PFSK-1 (cell line): ENCODE data around the gene DST.

Experiments used
- POLR2AphosphoS5 ChIP-seq: IDR thresholded peaks from 2 replicates; pipeline ENCODE4 v1.6.1; 2012; ENCODE audit warnings: low read depth, mild to moderate bottlenecking, control low read depth, low read length, moderate library complexity
- REST ChIP-seq, 2 experiments: IDR thresholded peaks; 2 replicates each; pipeline versions ENCODE4 v1.6.1 to v1.8.0; 2011 to 2012; ENCODE audit warnings: low read depth in 2 of 2, low read length in 2 of 2, control low read depth in 1 of 2, inconsistent platforms in 1 of 2, mild to moderate bottlenecking in 1 of 2, moderate library complexity in 1 of 2; ENCODE audit not compliant: insufficient read depth in 1 of 2
- SIN3A ChIP-seq: IDR thresholded peaks from 2 replicates; pipeline ENCODE4 v1.6.1; 2012; ENCODE audit warnings: mild to moderate bottlenecking, low read length, moderate library complexity, borderline replicate concordance; ENCODE audit not compliant: insufficient read depth
- TAF1 ChIP-seq: IDR thresholded peaks from 2 replicates; pipeline ENCODE4 v1.6.1; 2012; ENCODE audit warnings: low read length, control low read depth, borderline replicate concordance; ENCODE audit not compliant: insufficient read depth

- TF ChIP-seq POLR2AphosphoS5 (no peak), SIN3A (no peak), REST (IDR thresholded peaks at IDR 0.05; ENCODE audit: insufficient read depth in 1 of 2, low read depth in 2 of 2, low read length in 2 of 2) (no peak), TAF1 (no peak)
Measured at GRCh38 chr6:56518995-56519767, 123.5 kb downstream of the DST start.
